ENCODE measurements around the gene CASP10. TPM values are rescaled to one million over a fixed set of nuclear protein-coding genes. Genes with fewer than 3 reads are reported as not detected.

CASP10 gene
- total and polyA plus RNA-seq, 2 of the 8 experiments (the other 6 are each of a cell fraction or from before 2014, with no cell fraction given), result 2.3 to 4.0 TPM

- DNase-seq (ENCODE audit: low read depth in 1 of 2, low spot score in 2 of 2) (no peak), FAIRE-seq (no peak)
- H2BK15ac ChIP-seq (ENCODE audit: low read length), result no peak overlapping the region
- no peak overlapping the region for H3K56ac ChIP-seq (replicated peaks; ENCODE audit: insufficient read length, low read depth, low read length)
- H2AK5ac ChIP-seq (ENCODE audit: low read depth, low read length), result no peak overlapping the region
- H3K9me3 ChIP-seq (ENCODE audit: insufficient read depth in 2 of 2, low read depth in 1 of 2, low read length in 1 of 2), result peaks cover 0 to 14% of the 10 kb centered on the region in 2 experiments; a peak in 2 of 4 replicates
- no peak overlapping the region for H2BK120ac ChIP-seq (replicated peaks; ENCODE audit: low read depth, low read length)
- no peak overlapping the region for H3K23ac ChIP-seq (ENCODE audit: insufficient read length)
- H3K4ac ChIP-seq (replicated peaks; ENCODE audit: insufficient read length, low read depth, low read length), result no peak overlapping the region
- no peaks in the 10 kb centered on the region for H3K23me2 ChIP-seq (ENCODE audit: low read depth, low read length)
- H2BK5ac ChIP-seq (ENCODE audit: low read depth, low read length), result no peak overlapping the region
- no peak overlapping the region for H3K4me2 ChIP-seq (ENCODE audit: insufficient read depth in 1 of 2, low read depth in 2 of 2, low read length in 2 of 2)
- H4K8ac ChIP-seq (ENCODE audit: extremely low read depth, insufficient read depth, low read length), result no peak overlapping the region
- no peak overlapping the region for H2BK20ac ChIP-seq (ENCODE audit: low read length)
- no peak overlapping the region for H2BK12ac ChIP-seq (ENCODE audit: low read depth, low read length)
- H3K27ac ChIP-seq (ENCODE audit: low read depth, low read length), result no peak overlapping the region
- no peak overlapping the region for H3K4me3 ChIP-seq (ENCODE audit: extremely low read depth in 1 of 4, insufficient read depth in 2 of 4, low read depth in 3 of 4, low read length in 4 of 4)
- no peaks in the 10 kb centered on the region for H3K79me1 ChIP-seq (ENCODE audit: low read depth, low read length)
- H3K4me1 ChIP-seq (replicated peaks in 1 of 4; ENCODE audit: control insufficient read depth in 3 of 4, insufficient read depth in 4 of 4, low read length in 3 of 4), result no peaks in the 10 kb centered on the region
- no peak overlapping the region for H3K9ac ChIP-seq (replicated peaks in 1 of 4; ENCODE audit: extremely low read depth in 1 of 4, low read depth in 3 of 4, low read length in 3 of 4)
- H4K20me1 ChIP-seq (replicated peaks in 1 of 2; ENCODE audit: control insufficient read depth in 1 of 2, insufficient read depth in 2 of 2, low read length in 2 of 2), result no peaks in the 10 kb centered on the region
- no peaks in the 10 kb centered on the region for H3K79me2 ChIP-seq (ENCODE audit: control insufficient read depth in 1 of 2, insufficient read depth in 2 of 2, low read length in 2 of 2)
- H3K14ac ChIP-seq (ENCODE audit: insufficient read length), result no peak overlapping the region
- H3K36me3 ChIP-seq (ENCODE audit: control insufficient read depth in 2 of 4, insufficient read depth in 4 of 4, low read length in 3 of 4), result peaks cover 0 to 9% (median 0%) of the 10 kb centered on the region in 4 experiments; a peak in 3 of 8 replicates
- ChIA-PET POLR2A (ENCODE audit: partially characterized antibody) (no interaction called here), CTCF (ENCODE audit: partially characterized antibody) (interaction anchor here (0.7 to 1.5 kb wide), 3 partner anchors 98 to 258 kb away, joined by 3 to 4 read pairs (median 4); partner anchors contain the start of gene ORC2)
- H4K5ac ChIP-seq (ENCODE audit: insufficient read length, low read depth, low read length), result no peak overlapping the region
- H2AFZ ChIP-seq (ENCODE audit: low read length), result no peak overlapping the region
- no peak overlapping the region for H3K18ac ChIP-seq (ENCODE audit: extremely low read depth, low read length)
- no peak overlapping the region for H4K91ac ChIP-seq (replicated peaks; ENCODE audit: insufficient read length, low read length)
- no peaks in the 10 kb centered on the region for H3K27me3 ChIP-seq (replicated peaks in 1 of 4; ENCODE audit: control insufficient read depth in 3 of 4, extremely low read depth in 1 of 4, insufficient read depth in 3 of 4, low read length in 3 of 4)
- WGBS, 2 experiments (ENCODE audit: extremely low coverage in 1 of 2, insufficient coverage in 1 of 2, insufficient read length in 1 of 2, insufficient replicate concordance in 2 of 2, low coverage in 1 of 2, low lambda C conversion rate in 2 of 2, missing lambda C conversion rate in 1 of 2), result no CpG with 5 or more reads among the region's 1 CpG
- no peak for TF ChIP-seq CTBP2 (IDR thresholded peaks at IDR 0.05; ENCODE audit: borderline replicate concordance, insufficient read depth, insufficient read length, low read length)
- no peak for TF ChIP-seq MAX (IDR thresholded peaks at IDR 0.05)
- TF ChIP-seq CEBPB (IDR thresholded peaks at IDR 0.05; ENCODE audit: low read depth, low read length), result no peak
- no peak for TF ChIP-seq SP4 (IDR thresholded peaks at IDR 0.05; ENCODE audit: low read length)
- TF ChIP-seq SRF (IDR thresholded peaks at IDR 0.05; ENCODE audit: low read depth, low read length), result no peak
Observed at GRCh38 chr2:201164166-201164565, 18.8 kb upstream of the CASP10 start.

All from H1 (cell line).